Endothelial cell of umbilical vein (primary cell): ENCODE results near the gene FOXB1. TPM values are rescaled to one million over a fixed set of nuclear protein-coding genes. Genes with fewer than 3 reads are reported as not detected.

Experiments used
- BruUV-seq: library from RNA; stranded (reverse); fragments of 400-500 nt; replicated peaks from 2 replicates; lab custom pipeline; 2021; lab: Mats Ljungman, UMichigan
- CTCF ChIA-PET: fragments of 300-600, 350-600 bp; sonication (Branson Sonifier 250); formaldehyde crosslinking; loops from one replicate; lab custom pipeline; 2021; ENCODE audit warnings: antibody characterized with exemption, inconsistent platforms; lab: Charles Lee
- POLR2A ChIA-PET: fragments of 300-600, 350-600 bp; sonication (Branson Sonifier 250); formaldehyde crosslinking; loops from one replicate; lab custom pipeline; 2021; ENCODE audit warnings: antibody characterized with exemption, inconsistent platforms; lab: Charles Lee
- DNase-seq: peaks from one replicate; pipeline ENCODE4 v3.0.0-alpha.2; 2011; ENCODE audit warnings: low read depth, low spot score
- FAIRE-seq: peaks from 2 replicates; lab custom pipeline; 2011; peaks lifted over from hg19 to GRCh38; lab: Jason Lieb, UNC
- H2AFZ ChIP-seq: 2 replicates; pipeline ENCODE4 v1.6.0; 2012; ENCODE audit warnings: low read depth, low read length, control low read depth, inconsistent platforms
- H3K27ac ChIP-seq: 2 replicates; pipeline ENCODE4 v1.5.1; 2011; ENCODE audit warnings: low read depth, mild to moderate bottlenecking, control low read depth, low read length, moderate library complexity; ENCODE audit not compliant: insufficient read depth
- H3K27me3 ChIP-seq, 2 experiments: 2 replicates each; pipeline versions ENCODE4 v1.6.0 to v1.6.1; 2011; ENCODE audit warnings: low read length in 2 of 2, mixed read lengths in 1 of 2; ENCODE audit not compliant: control insufficient read depth in 2 of 2, insufficient read depth in 2 of 2
- H3K36me3 ChIP-seq, 2 experiments: 2 replicates in 1 of 2; 3 replicates in 1 of 2; pipeline ENCODE4 v1.5.1; 2011; ENCODE audit warnings: low read length in 2 of 2, mild to moderate bottlenecking in 1 of 2, moderate library complexity in 1 of 2; ENCODE audit not compliant: control insufficient read depth in 2 of 2, insufficient read depth in 2 of 2; ENCODE audit errors: extremely low read depth in 1 of 2
- H3K4me1 ChIP-seq: 3 replicates; pipeline ENCODE4 v1.5.1; 2011; ENCODE audit warnings: mild to moderate bottlenecking, low read length; ENCODE audit not compliant: control insufficient read depth, insufficient read depth; ENCODE audit errors: extremely low read depth
- H3K4me2 ChIP-seq: 2 replicates; pipeline ENCODE4 v1.6.1; 2011; ENCODE audit warnings: low read length, control low read depth, mixed read lengths; ENCODE audit not compliant: insufficient read depth
- H3K4me3 ChIP-seq, 3 experiments: fragments of 200-600 bp in 1 of 3; sonication (generic), shearing (Covaris generic) in 1 of 3; replicated peaks in 1 of 3; 2 replicates each; pipeline ENCODE4 v1.5.1; 2011 to 2016; ENCODE audit warnings: control low read depth in 3 of 3, low read length in 3 of 3, mild to moderate bottlenecking in 2 of 3, inconsistent platforms in 1 of 3, low read depth in 1 of 3, moderate library complexity in 1 of 3; ENCODE audit not compliant: insufficient read depth in 1 of 3
- H3K79me2 ChIP-seq: 2 replicates; pipeline ENCODE4 v1.6.0; 2012; ENCODE audit warnings: low read length, inconsistent platforms; ENCODE audit not compliant: control insufficient read depth, insufficient read depth
- H3K9ac ChIP-seq: replicated peaks from 2 replicates; pipeline ENCODE3; 2011; ENCODE audit warnings: low read length, control low read depth; ENCODE audit not compliant: insufficient read depth; ENCODE audit errors: extremely low read depth
- H3K9me1 ChIP-seq: replicated peaks from 3 replicates; pipeline ENCODE4 v1.6.0; 2011; ENCODE audit warnings: mild to moderate bottlenecking, low read length; ENCODE audit not compliant: control insufficient read depth, insufficient read depth; ENCODE audit errors: extremely low read depth
- H3K9me3 ChIP-seq: replicated peaks from 2 replicates; pipeline ENCODE4 v1.5.1; 2012; ENCODE audit warnings: low read length, inconsistent platforms; ENCODE audit not compliant: control insufficient read depth, insufficient read depth
- H4K20me1 ChIP-seq: replicated peaks from 2 replicates; pipeline ENCODE3; 2011; ENCODE audit warnings: mild to moderate bottlenecking, low read length; ENCODE audit not compliant: control insufficient read depth, insufficient read depth; ENCODE audit errors: extremely low read depth
- FOS ChIP-seq: IDR thresholded peaks from 2 replicates; pipeline ENCODE4 v1.6.1; 2011; ENCODE audit warnings: mild to moderate bottlenecking, low read length, moderate library complexity, borderline replicate concordance; ENCODE audit not compliant: insufficient read depth
- JUN ChIP-seq: IDR thresholded peaks from 2 replicates; pipeline ENCODE4 v1.6.1; 2011; ENCODE audit warnings: borderline replicate concordance, low read depth; ENCODE audit not compliant: insufficient read length, insufficient read depth
- MYC ChIP-seq: IDR thresholded peaks from one replicate; pipeline ENCODE4 v1.6.1; 2011; ENCODE audit warnings: mild to moderate bottlenecking, low read depth, low read length
- POLR2A ChIP-seq: IDR thresholded peaks from 2 replicates; pipeline ENCODE4 v1.6.1; 2012; ENCODE audit warnings: low read depth, mild to moderate bottlenecking, control low read depth, low read length
- POLR2AphosphoS5 ChIP-seq: IDR thresholded peaks from 2 replicates; pipeline ENCODE4 v1.6.1; 2012; ENCODE audit warnings: low read depth, mild to moderate bottlenecking, control low read depth, low read length, moderate library complexity; ENCODE audit not compliant: insufficient read depth
- dilution Hi-C: fragments of 300-500 bp; cut with MboI; formaldehyde crosslinking; loops from one replicate; pipeline ENCODE4 v1.15.0; 2019; ENCODE audit warnings: low sequenced_read_pairs; ENCODE audit not compliant: extremely low pct_ligation_motif_present
- intact Hi-C: fragments of 100-400 bp; cut with micrococcal nuclease; formaldehyde crosslinking; loops from one replicate; pipeline ENCODE4 v1.10.0; 2022
- polyA plus RNA-seq, 4 experiments: library from polyadenylated mRNA; depleted of rRNA in 3 of 4; stranded (reverse) in 3 of 4; unstranded in 1 of 4; fragments of >200 nt; gene quantifications; 2 replicates each; pipeline versions ENCODE4 v1.2.1 to v1.2.3, GENCODE V29; 2011 to 2012; ENCODE audit warnings: missing spikeins in 1 of 4
- total RNA-seq: library from RNA; stranded (reverse); gene quantifications from 2 replicates; pipeline ENCODE4 v1.2.3, GENCODE V29; 2021
- TF ChIP-seq, protein P1 (sequence below), 2 donors: IDR thresholded peaks; 1 replicate in 1 of 2; 2 replicates in 1 of 2; pipeline ENCODE4 v1.5.1; 2011; ENCODE audit warnings: low read length in 2 of 2, mild to moderate bottlenecking in 2 of 2, moderate library complexity in 2 of 2, control low read depth in 1 of 2, inconsistent platforms in 1 of 2, low read depth in 1 of 2; ENCODE audit not compliant: insufficient read depth in 1 of 2; ENCODE audit errors: extremely low read depth in 1 of 2
- TF ChIP-seq, protein P2 (sequence below): IDR thresholded peaks from 2 replicates; pipeline ENCODE4 v1.6.1; 2011; ENCODE audit not compliant: insufficient read depth, insufficient read length

FOXB1 gene
- total and polyA plus RNA-seq, 2 donors (not counting 3 experiments of a cell fraction or from before 2014, with no cell fraction given) = not detected

DNA sequence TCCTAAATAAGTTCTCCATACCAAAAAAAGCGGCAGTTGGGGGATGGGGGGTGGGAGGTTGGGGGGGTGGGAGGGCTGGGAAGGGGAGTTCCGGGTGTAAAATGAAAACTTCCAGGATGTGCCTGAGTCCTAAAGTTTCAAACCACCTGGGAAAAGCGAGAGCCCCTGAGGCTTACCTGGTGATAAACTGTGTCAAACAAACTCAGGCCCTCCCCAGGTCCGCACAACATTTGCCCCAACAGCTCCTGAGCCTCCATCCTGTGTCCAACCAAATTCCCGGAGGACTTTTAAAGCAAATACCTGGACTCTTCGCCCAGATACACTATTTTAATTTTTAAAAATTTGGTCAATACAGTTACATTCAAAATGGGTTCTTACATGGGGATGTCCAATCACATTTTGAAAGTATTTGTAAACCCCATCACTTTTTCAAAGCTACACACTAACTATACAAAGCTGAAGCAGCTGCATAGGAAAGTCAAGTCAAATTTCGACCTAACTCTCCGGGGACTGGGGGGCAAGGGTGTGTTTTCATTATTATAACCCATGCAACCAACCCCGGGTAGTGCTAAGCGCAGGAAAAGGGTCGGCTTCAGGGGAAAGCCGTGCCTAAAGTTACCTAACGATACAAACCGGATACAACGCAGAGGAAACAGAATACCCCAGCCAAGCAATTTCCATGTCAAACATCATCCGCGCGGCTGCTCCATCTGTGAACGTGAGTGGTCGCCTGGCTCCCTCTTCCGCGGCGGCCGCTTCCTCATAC lies 685 bp upstream of the FOXB1 start:
- H3K4me3 ChIP-seq = no peak overlapping the region
- H3K4me1 ChIP-seq = peaks cover 8% of the 10 kb centered on the region
- H3K79me2 ChIP-seq = no peaks in the 10 kb centered on the region
- CTCF ChIA-PET = interaction anchor here (0.7 to 1.7 kb wide), 3 partner anchors 12 to 177 kb away, joined by 3 to 4 read pairs (median 3); no protein-coding TSS in a partner anchor
- H3K4me2 ChIP-seq = no peak overlapping the region
- no peak overlapping the region for H3K9ac ChIP-seq
- H3K9me1 ChIP-seq = no peaks in the 10 kb centered on the region
- DNase-seq (no peak), FAIRE-seq (no peak)
- H3K9me3 ChIP-seq = no peaks in the 10 kb centered on the region
- H3K36me3 ChIP-seq = no peaks in the 10 kb centered on the region
- no peak overlapping the region for H3K27ac ChIP-seq
- H2AFZ ChIP-seq = no peak overlapping the region
- BruUV-seq = no TSS peak
- intact Hi-C loops (loop anchor here (5.0 kb wide), 1 partner anchor 311 kb away; no protein-coding TSS in a partner anchor), dilution Hi-C loops (no loop called here)
- POLR2A ChIA-PET = no interaction called here
- H3K27me3 ChIP-seq = peaks cover 90 to 99% of the 10 kb centered on the region in 2 experiments
- no peaks in the 10 kb centered on the region for H4K20me1 ChIP-seq
- TF ChIP-seq, protein P1, sequence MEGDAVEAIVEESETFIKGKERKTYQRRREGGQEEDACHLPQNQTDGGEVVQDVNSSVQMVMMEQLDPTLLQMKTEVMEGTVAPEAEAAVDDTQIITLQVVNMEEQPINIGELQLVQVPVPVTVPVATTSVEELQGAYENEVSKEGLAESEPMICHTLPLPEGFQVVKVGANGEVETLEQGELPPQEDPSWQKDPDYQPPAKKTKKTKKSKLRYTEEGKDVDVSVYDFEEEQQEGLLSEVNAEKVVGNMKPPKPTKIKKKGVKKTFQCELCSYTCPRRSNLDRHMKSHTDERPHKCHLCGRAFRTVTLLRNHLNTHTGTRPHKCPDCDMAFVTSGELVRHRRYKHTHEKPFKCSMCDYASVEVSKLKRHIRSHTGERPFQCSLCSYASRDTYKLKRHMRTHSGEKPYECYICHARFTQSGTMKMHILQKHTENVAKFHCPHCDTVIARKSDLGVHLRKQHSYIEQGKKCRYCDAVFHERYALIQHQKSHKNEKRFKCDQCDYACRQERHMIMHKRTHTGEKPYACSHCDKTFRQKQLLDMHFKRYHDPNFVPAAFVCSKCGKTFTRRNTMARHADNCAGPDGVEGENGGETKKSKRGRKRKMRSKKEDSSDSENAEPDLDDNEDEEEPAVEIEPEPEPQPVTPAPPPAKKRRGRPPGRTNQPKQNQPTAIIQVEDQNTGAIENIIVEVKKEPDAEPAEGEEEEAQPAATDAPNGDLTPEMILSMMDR (IDR thresholded peaks at IDR 0.05; ENCODE audit: extremely low read depth in 1 of 2, insufficient read depth in 1 of 2, low read depth in 1 of 2, low read length in 2 of 2) = no peak

DNA sequence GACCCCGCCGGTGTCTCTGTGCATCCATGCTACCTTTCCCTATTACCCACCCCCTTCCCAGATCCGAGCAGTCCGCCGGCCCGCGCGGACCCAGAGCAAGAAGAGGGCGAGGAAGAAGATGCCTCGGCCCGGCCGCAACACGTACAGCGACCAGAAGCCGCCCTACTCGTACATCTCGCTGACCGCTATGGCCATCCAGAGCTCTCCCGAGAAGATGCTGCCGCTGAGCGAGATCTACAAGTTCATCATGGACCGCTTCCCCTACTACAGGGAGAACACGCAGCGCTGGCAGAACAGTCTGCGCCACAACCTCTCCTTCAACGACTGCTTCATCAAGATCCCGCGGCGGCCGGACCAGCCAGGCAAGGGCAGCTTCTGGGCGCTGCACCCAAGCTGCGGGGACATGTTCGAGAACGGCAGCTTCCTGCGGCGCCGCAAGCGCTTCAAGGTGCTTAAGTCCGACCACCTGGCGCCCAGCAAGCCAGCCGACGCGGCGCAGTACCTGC lies 788 bp downstream of the FOXB1 start:
- intact Hi-C loops = loop anchor here (5.0 kb wide), 1 partner anchor 313 kb away; no protein-coding TSS in a partner anchor
- Histone ChIP-seq H3K4me3 (no peak overlapping the region), H3K9me3 (no peaks in the 10 kb centered on the region), H3K79me2 (no peaks in the 10 kb centered on the region), H4K20me1 (no peaks in the 10 kb centered on the region), H2AFZ (no peak overlapping the region), H3K9ac (no peak overlapping the region), H3K36me3 (no peaks in the 10 kb centered on the region), H3K27me3 (peaks cover 87 to 99% of the 10 kb centered on the region in 2 experiments), H3K4me1 (peaks cover 8% of the 10 kb centered on the region), H3K27ac (no peak overlapping the region), H3K9me1 (no peaks in the 10 kb centered on the region), H3K4me2 (no peak overlapping the region)
- ChIA-PET POLR2A (no interaction called here), CTCF (interaction anchor here (1.0 kb wide), 1 partner anchor 112 kb away, joined by 3 read pairs; no protein-coding TSS in a partner anchor)
- TF ChIP-seq, protein P2, sequence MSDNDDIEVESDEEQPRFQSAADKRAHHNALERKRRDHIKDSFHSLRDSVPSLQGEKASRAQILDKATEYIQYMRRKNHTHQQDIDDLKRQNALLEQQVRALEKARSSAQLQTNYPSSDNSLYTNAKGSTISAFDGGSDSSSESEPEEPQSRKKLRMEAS = no peak
- TF ChIP-seq, protein P1 (IDR thresholded peaks at IDR 0.05; ENCODE audit: extremely low read depth in 1 of 2, insufficient read depth in 1 of 2, low read depth in 1 of 2, low read length in 2 of 2) = no peak
- TF ChIP-seq POLR2A (no peak), POLR2AphosphoS5 (no peak), JUN (no peak), FOS (no peak), MYC (no peak)
- BruUV-seq = no TSS peak
- dilution Hi-C loops = no loop called here
- FAIRE-seq (no peak), DNase-seq (peak; percentile 13)
